ENCODE measurements around the gene UBE2K. TPM values are rescaled to one million over a fixed set of nuclear protein-coding genes. Genes with fewer than 3 reads are reported as not detected.

The UBE2K gene
- total and polyA plus RNA-seq, 10 of the 15 experiments (the other 5 are each of a cell fraction or from before 2014, with no cell fraction given) = 17.0 to 141 (median 75.5) TPM

GRCh38 chr4:39662683-39663082 lies 35.3 kb upstream of the UBE2K start:
- SMC1A ChIA-PET (ENCODE audit: uncharacterized antibody, unreplicated experiment) = interaction anchor here (1.4 to 1.5 kb wide), 2 partner anchors 9 to 194 kb away, joined by 3 to 6 read pairs; no protein-coding TSS in a partner anchor
- CTCF ChIA-PET = interaction anchor here (0.6 to 1.6 kb wide), 2 partner anchors 193 to 284 kb away, joined by 3 read pairs; no protein-coding TSS in a partner anchor
- no peaks in the 10 kb centered on the region for H3K36me3 ChIP-seq (ENCODE audit: control insufficient read depth in 2 of 2, insufficient read depth in 2 of 2, low read length in 1 of 2)
- BruUV-seq (replicated peaks) = no TSS peak
- FAIRE-seq = no peak
- H4K20me1 ChIP-seq (ENCODE audit: control insufficient read depth, insufficient read depth) = no peaks in the 10 kb centered on the region
- in situ Hi-C loops (cut with MboI) (no loop called here), intact Hi-C loops (cut with micrococcal nuclease; ENCODE audit: unreplicated experiment) (no loop called here)
- RAD21 ChIA-PET (ENCODE audit: unreplicated experiment) = interaction anchor here (0.6 kb wide), 1 partner anchor 116 kb away, joined by 5 read pairs; no protein-coding TSS in a partner anchor
- H3K79me2 ChIP-seq (ENCODE audit: control insufficient read depth, insufficient read depth, low read length) = no peaks in the 10 kb centered on the region
- H2AFZ ChIP-seq (ENCODE audit: control insufficient read depth, low read depth, low read length) = no peak overlapping the region
- no peak overlapping the region for H3K4me3 ChIP-seq
- no peak overlapping the region for H3K27ac ChIP-seq (ENCODE audit: control insufficient read depth, insufficient read depth)
- DNase-seq (ENCODE audit: low read depth, low spot score) = no peak
- no peak overlapping the region for H3K4me2 ChIP-seq (ENCODE audit: control insufficient read depth, insufficient read depth)
- H3K9ac ChIP-seq (ENCODE audit: control insufficient read depth, insufficient read depth, low read length) = no peak overlapping the region
- WGBS (ENCODE audit: insufficient coverage, insufficient replicate concordance, low lambda C conversion rate, missing lambda C conversion rate) = 75% methylated on average over 7 of the region's 7 CpGs
- H3K4me1 ChIP-seq (ENCODE audit: control insufficient read depth, insufficient read depth, low read length) = peaks cover 7% of the 10 kb centered on the region
- POLR2A ChIA-PET = interaction anchor here (0.6 to 0.7 kb wide), 3 partner anchors 71 to 507 kb away, joined by 3 to 8 read pairs (median 3); no protein-coding TSS in a partner anchor
- no peaks in the 10 kb centered on the region; the same call in 1 of the 3 replicates for H3K9me3 ChIP-seq (replicated peaks; ENCODE audit: control insufficient read depth, insufficient read depth, low read length)
- TF ChIP-seq SREBF1 (IDR thresholded peaks at IDR 0.05; ENCODE audit: low read length) (no peak), TCF3 (IDR thresholded peaks at IDR 0.05; ENCODE audit: borderline replicate concordance, insufficient read depth, low read depth, low read length) (no peak), NR2C1 (IDR thresholded peaks at IDR 0.05) (no peak), STAT3 (IDR thresholded peaks at IDR 0.05; ENCODE audit: low read depth, low read length) (no peak), ZBTB40 (IDR thresholded peaks at IDR 0.05; ENCODE audit: borderline replicate concordance) (no peak), POLR2AphosphoS2 (IDR thresholded peaks at IDR 0.05; ENCODE audit: low read depth, low read length) (no peak), PAX5 (IDR thresholded peaks at IDR 0.05; ENCODE audit: borderline replicate concordance, low read depth, low read length) (no peak), NFXL1 (IDR thresholded peaks at IDR 0.05; ENCODE audit: borderline replicate concordance) (no peak), MEF2A (IDR thresholded peaks at IDR 0.05; ENCODE audit: insufficient read depth, low read depth, low read length) (no peak), ZBTB4 (CRISPR knock-in tag; IDR thresholded peaks at IDR 0.05) (no peak), POLR2AphosphoS5 (IDR thresholded peaks at IDR 0.05; ENCODE audit: low read length) (no peak), KAT2A (conservative IDR thresholded peaks at IDR 0.05; ENCODE audit: control insufficient read depth, low read depth, low read length) (no peak), DPF2 (IDR thresholded peaks at IDR 0.05) (no peak), EGR1 (IDR thresholded peaks at IDR 0.05; ENCODE audit: borderline replicate concordance in 1 of 2, low read depth in 2 of 2, low read length in 2 of 2) (no peak), ZNF207 (IDR thresholded peaks at IDR 0.05; ENCODE audit: borderline replicate concordance) (no peak), ZNF217 (IDR thresholded peaks at IDR 0.05) (no peak)
- no peaks in the 10 kb centered on the region for H3K27me3 ChIP-seq (replicated peaks in 1 of 2; ENCODE audit: control insufficient read depth in 2 of 2, insufficient read depth in 2 of 2, low read length in 1 of 2)
- no peak for ATAC-seq
